ENCODE results near the gene RPL21. TPM values are rescaled to one million over a fixed set of nuclear protein-coding genes. Genes with fewer than 3 reads are reported as not detected.

RPL21 gene
- total RNA-seq, 3 donors from 2014 or later: 1,554 to 1,640 (median 1,611) TPM

GRCh38 chr13:27233964-27234363 is 17.4 kb upstream of the RPL21 start:
- no peak overlapping the region for H3K4me3 Mint-ChIP-seq
- H3K36me3 Mint-ChIP-seq (ENCODE audit: insufficient read depth): no peaks in the 10 kb centered on the region
- H3K4me1 Mint-ChIP-seq (ENCODE audit: low read depth): no peaks in the 10 kb centered on the region
- DNase-seq (no peak), ATAC-seq (no peak)
- no peaks in the 10 kb centered on the region for H3K27me3 Mint-ChIP-seq (ENCODE audit: low read depth)
- peaks cover 13% of the 10 kb centered on the region for H3K9me3 Mint-ChIP-seq

- H3K27me3 Mint-ChIP-seq (ENCODE audit: low read depth): no peaks in the 10 kb centered on the region
- H3K4me1 Mint-ChIP-seq (ENCODE audit: low read depth): no peaks in the 10 kb centered on the region
- no peak overlapping the region for H3K4me3 Mint-ChIP-seq
- no peaks in the 10 kb centered on the region for H3K36me3 Mint-ChIP-seq (ENCODE audit: insufficient read depth)
- no peak for DNase-seq
- no peak for ATAC-seq
- H3K9me3 Mint-ChIP-seq: peaks cover 7% of the 10 kb centered on the region
Observed at GRCh38 chr13:27236478-27236877, 14.9 kb upstream of the RPL21 start.

- ATAC-seq (no peak), DNase-seq (no peak)
- Mint-ChIP-seq H3K27me3 (ENCODE audit: low read depth) (no peaks in the 10 kb centered on the region), H3K4me1 (ENCODE audit: low read depth) (peaks cover under 1% of the 10 kb centered on the region), H3K36me3 (ENCODE audit: insufficient read depth) (peaks cover 11% of the 10 kb centered on the region), H3K4me3 (no peak overlapping the region), H3K9me3 (no peaks in the 10 kb centered on the region)
Observed at GRCh38 chr13:27242702-27243101, 8.7 kb upstream of the RPL21 start.

DNA sequence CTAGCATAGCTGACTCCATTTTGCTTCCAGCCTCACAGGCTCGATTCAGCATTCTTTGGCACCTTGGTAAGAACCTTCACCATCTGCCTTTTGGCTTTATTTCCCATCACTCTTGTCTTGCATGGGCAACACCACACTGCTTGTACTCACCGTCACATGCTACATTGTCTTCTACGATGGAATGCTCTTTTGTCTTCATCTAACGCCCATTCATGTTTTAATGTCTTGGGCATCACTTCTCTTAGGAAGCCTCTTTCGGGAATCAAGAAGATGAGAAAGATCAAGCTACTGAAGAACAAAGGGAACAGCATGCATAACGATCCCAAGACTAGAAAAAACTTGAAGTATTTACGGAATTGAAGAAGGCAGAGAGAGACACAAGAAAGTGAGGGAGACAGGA is 5.7 kb upstream of the RPL21 start:
- H3K27me3 Mint-ChIP-seq (ENCODE audit: low read depth): no peaks in the 10 kb centered on the region
- DNase-seq (no peak), ATAC-seq (no peak)
- no peak overlapping the region for H3K4me3 Mint-ChIP-seq
- peaks cover 11% of the 10 kb centered on the region for H3K36me3 Mint-ChIP-seq (ENCODE audit: insufficient read depth)
- peaks cover 8% of the 10 kb centered on the region for H3K4me1 Mint-ChIP-seq (ENCODE audit: low read depth)
- no peaks in the 10 kb centered on the region for H3K9me3 Mint-ChIP-seq

GRCh38 chr13:27250833-27251165 is 559 bp upstream of the RPL21 start:
- H3K27me3 Mint-ChIP-seq (ENCODE audit: low read depth): no peaks in the 10 kb centered on the region
- H3K4me1 Mint-ChIP-seq (ENCODE audit: low read depth): peaks cover 31% of the 10 kb centered on the region
- H3K4me3 Mint-ChIP-seq: peak overlapping the region; percentile 99
- peaks cover 36% of the 10 kb centered on the region for H3K36me3 Mint-ChIP-seq (ENCODE audit: insufficient read depth)
- DNase-seq: no peak
- peak; percentile 1 to 7 for ATAC-seq
- no peaks in the 10 kb centered on the region for H3K9me3 Mint-ChIP-seq

DNA sequence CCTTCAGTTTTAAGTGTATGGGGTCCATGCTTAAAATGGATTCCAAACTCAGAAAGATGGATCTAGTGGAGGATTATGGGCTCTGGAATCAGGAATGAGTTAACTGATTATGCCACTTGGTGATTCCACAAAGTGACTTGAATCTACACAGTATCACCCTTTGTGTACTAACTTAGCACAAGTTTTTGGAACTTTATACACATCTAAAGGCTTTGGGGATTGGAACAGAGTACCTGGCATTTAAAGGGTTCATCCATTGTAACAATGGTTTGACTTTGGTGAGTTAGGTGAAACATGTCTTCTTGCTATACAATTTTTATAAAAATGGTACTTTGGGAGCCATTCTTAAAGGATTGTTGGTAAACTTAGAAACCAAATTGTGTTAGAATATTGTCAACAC is 1.1 kb downstream of the RPL21 start:
- no peak for DNase-seq
- ATAC-seq: no peak
- H3K36me3 Mint-ChIP-seq (ENCODE audit: insufficient read depth): peaks cover 48% of the 10 kb centered on the region
- H3K4me1 Mint-ChIP-seq (ENCODE audit: low read depth): peaks cover 39% of the 10 kb centered on the region
- H3K9me3 Mint-ChIP-seq: no peaks in the 10 kb centered on the region
- H3K27me3 Mint-ChIP-seq (ENCODE audit: low read depth): no peaks in the 10 kb centered on the region
- H3K4me3 Mint-ChIP-seq: peak overlapping the region; percentile 99

DNA sequence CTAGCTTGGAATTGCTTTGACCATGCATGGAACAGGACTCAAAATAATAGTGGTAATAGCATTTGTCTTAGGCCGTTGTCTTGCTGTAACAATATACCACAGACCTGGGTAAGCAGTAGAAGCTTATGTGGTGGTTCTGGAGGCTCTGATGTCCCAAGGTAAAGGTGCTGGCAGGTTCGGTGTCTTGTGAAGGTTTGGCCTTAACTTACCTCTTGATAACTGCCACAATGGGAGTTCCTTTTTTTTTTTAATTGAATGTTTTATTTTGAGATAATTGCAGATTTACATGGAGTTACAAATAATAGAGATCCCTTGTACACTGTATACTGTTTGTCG is 5.8 kb downstream of the RPL21 start:
- Mint-ChIP-seq H3K9me3 (no peaks in the 10 kb centered on the region), H3K4me3 (no peak overlapping the region), H3K36me3 (ENCODE audit: insufficient read depth) (peaks cover 75% of the 10 kb centered on the region), H3K27me3 (ENCODE audit: low read depth) (no peaks in the 10 kb centered on the region), H3K4me1 (ENCODE audit: low read depth) (peaks cover 71% of the 10 kb centered on the region)
- ATAC-seq (peak; percentile 2 to 5), DNase-seq (no peak)

DNA sequence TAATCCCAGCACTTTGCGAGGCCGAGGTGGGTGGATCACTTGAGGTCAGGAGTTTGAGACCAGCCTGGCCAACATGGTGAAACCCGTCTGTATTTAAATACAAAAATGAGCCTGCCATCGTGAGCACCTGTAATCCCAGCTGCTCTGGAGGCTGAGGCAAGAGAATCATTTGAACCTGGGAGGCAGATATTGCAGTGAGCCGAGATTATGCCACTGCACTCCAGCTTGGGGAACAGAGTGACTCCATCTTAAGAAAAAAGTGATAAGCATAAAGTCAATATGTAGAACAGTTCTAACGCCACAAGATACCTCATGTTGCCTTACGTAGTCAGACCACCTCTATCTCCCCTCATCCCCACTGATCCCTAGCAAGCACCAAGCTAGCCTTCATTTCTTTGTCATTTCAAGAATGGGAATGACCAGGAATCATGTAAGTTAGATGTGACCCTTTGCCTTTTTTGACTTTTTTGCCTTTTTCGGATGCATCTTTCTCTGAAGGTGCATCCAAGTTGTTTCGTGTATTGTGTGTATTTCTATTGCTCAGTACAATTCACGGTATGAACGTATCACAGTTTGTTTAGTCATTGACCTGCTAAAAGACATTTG is 6.4 kb downstream of the RPL21 start:
- Mint-ChIP-seq H3K4me3 (no peak overlapping the region), H3K4me1 (ENCODE audit: low read depth) (peaks cover 74% of the 10 kb centered on the region), H3K27me3 (ENCODE audit: low read depth) (no peaks in the 10 kb centered on the region), H3K36me3 (ENCODE audit: insufficient read depth) (peaks cover 73% of the 10 kb centered on the region), H3K9me3 (no peaks in the 10 kb centered on the region)
- peak; percentile 12 to 23 for ATAC-seq
- no peak for DNase-seq

DNA sequence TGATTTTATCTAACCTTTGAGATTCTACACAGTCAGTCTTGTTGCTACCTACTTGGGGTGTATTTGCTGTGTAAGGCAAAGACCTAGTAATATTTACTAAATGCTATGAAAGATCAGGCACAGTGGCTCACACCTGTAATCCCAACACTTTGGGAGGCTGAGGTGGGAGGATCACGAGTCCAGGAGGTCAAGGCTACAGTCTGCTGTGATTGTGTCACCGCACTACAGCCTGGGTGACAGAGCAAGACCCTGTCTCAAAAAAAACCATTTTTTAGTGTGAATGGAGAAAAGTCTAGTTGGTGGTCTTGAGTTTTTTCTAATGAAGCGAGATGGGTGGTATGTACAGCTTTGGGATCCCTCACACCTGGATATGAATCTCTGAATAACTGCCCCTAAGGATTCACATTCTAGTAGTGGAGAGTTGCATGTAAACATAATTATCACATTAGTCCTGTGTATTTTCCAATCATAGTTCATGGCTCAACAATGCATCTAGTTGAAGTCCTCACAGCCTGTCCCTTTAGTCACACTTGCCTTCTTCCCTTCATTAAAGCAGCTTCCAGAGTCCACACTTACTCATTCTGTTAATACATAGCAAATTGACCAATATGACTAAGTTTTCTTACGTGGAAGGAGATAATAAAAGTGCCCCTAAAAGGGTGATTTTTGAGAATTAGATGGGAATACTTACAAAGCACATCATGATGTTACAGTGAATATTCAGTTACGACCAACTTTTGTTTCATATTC is 7.5 kb downstream of the RPL21 start:
- peaks cover 66% of the 10 kb centered on the region for H3K4me1 Mint-ChIP-seq (ENCODE audit: low read depth)
- ATAC-seq: peak; percentile 8 to 11
- H3K27me3 Mint-ChIP-seq (ENCODE audit: low read depth): no peaks in the 10 kb centered on the region
- DNase-seq: no peak
- peaks cover 62% of the 10 kb centered on the region for H3K36me3 Mint-ChIP-seq (ENCODE audit: insufficient read depth)
- H3K4me3 Mint-ChIP-seq: no peak overlapping the region
- H3K9me3 Mint-ChIP-seq: no peaks in the 10 kb centered on the region

- no peaks in the 10 kb centered on the region for H3K9me3 Mint-ChIP-seq
- H3K4me1 Mint-ChIP-seq (ENCODE audit: low read depth): peaks cover 59% of the 10 kb centered on the region
- no peak for DNase-seq
- ATAC-seq: peak; percentile 8 to 25
- H3K4me3 Mint-ChIP-seq: no peak overlapping the region
- H3K27me3 Mint-ChIP-seq (ENCODE audit: low read depth): no peaks in the 10 kb centered on the region
- peaks cover 54% of the 10 kb centered on the region for H3K36me3 Mint-ChIP-seq (ENCODE audit: insufficient read depth)
Observed at GRCh38 chr13:27259831-27260230, 8.5 kb downstream of the RPL21 start.

DNA sequence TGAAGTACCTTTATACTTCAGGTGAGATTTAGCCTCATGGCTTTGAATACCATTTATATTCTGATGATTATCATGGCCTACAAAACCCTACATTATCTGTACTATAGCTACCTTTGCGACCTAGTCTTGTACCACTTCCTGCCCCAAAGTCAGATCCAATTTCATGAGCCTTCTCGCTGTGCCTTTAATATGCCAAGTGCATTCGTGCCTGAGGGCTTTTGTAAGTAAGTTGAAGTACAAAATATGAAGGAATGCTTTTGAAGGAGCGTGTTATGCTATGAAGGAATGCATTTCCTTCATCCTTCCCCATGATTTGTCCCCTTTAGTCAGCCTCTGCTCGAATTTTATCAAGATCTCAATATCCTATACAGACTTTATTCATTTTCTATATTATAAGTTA is 10.0 kb downstream of the RPL21 start:
- DNase-seq: no peak
- ATAC-seq: no peak
- Mint-ChIP-seq H3K27me3 (ENCODE audit: low read depth) (no peaks in the 10 kb centered on the region), H3K4me1 (ENCODE audit: low read depth) (peaks cover 54% of the 10 kb centered on the region), H3K9me3 (no peaks in the 10 kb centered on the region), H3K4me3 (no peak overlapping the region), H3K36me3 (ENCODE audit: insufficient read depth) (peaks cover 43% of the 10 kb centered on the region)

DNA sequence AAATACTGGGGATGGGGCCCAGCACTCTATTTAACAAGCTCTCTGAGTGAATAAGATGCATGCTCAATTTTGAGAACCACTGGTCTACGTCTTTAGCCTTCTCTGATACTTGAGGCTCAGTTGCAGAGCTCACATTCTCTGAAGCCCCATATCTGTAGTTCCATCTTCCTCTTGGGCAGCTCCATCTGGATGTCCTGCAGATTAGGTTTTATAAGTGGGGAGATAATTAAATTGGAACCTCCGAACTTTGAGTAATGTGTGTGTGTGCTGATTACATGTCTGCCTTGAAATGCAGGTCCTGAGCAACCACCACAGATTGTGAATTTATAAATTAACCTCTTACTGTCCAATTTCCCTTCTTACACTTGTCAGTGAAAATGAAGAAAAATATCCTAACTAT is 12.1 kb downstream of the RPL21 start:
- H3K4me3 Mint-ChIP-seq: no peak overlapping the region
- no peaks in the 10 kb centered on the region for H3K9me3 Mint-ChIP-seq
- DNase-seq (no peak), ATAC-seq (no peak)
- peaks cover 44% of the 10 kb centered on the region for H3K4me1 Mint-ChIP-seq (ENCODE audit: low read depth)
- peaks cover 28% of the 10 kb centered on the region for H3K36me3 Mint-ChIP-seq (ENCODE audit: insufficient read depth)
- no peaks in the 10 kb centered on the region for H3K27me3 Mint-ChIP-seq (ENCODE audit: low read depth)

DNA sequence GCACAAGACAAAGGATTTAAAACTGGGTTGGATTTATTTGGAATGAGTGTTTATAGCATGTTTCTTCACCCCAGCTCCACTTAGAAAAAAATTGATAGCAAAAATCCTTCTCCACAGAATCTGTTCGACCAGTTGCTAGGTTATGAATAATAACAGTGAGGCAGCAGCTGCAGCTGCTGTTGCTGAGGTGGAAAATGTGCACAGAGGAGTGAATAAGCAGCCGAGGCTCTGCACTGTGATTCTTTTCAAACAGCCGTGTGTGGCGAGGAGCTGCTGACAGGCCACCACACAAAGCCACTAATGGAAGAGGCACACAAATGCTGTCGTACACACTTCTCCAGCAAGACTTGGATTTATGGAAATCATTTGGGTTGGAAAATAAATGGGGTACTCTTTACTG is 12.8 kb downstream of the RPL21 start:
- H3K9me3 Mint-ChIP-seq: no peaks in the 10 kb centered on the region
- H3K4me3 Mint-ChIP-seq: no peak overlapping the region
- ATAC-seq: no peak
- peaks cover 37% of the 10 kb centered on the region for H3K4me1 Mint-ChIP-seq (ENCODE audit: low read depth)
- DNase-seq: no peak
- no peaks in the 10 kb centered on the region for H3K27me3 Mint-ChIP-seq (ENCODE audit: low read depth)
- H3K36me3 Mint-ChIP-seq (ENCODE audit: insufficient read depth): peaks cover 20% of the 10 kb centered on the region

GRCh38 chr13:27264648-27265047 is 13.3 kb downstream of the RPL21 start:
- DNase-seq (no peak), ATAC-seq (no peak)
- Mint-ChIP-seq H3K36me3 (ENCODE audit: insufficient read depth) (peaks cover 16% of the 10 kb centered on the region), H3K9me3 (no peaks in the 10 kb centered on the region), H3K4me1 (ENCODE audit: low read depth) (peaks cover 32% of the 10 kb centered on the region), H3K27me3 (ENCODE audit: low read depth) (no peaks in the 10 kb centered on the region), H3K4me3 (no peak overlapping the region)

DNA sequence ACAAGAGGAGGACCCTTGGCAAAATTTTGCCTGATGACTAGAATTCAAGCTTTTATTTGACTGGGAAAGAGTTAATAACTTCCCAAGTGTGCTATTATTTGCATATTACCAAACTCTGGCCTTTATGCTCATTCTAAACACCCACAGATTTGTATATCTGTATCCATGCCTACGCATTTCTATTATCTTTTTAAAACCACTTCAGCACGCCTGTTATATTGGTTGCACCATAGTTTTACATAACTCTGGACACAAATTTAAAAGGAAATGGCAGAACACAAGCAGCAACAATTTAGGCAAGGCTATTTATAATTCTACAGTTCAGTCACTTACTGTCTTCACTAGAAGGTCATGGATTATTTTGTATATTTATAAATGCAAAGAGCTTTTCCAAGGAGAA is 15.6 kb downstream of the RPL21 start:
- ATAC-seq (no peak), DNase-seq (no peak)
- no peaks in the 10 kb centered on the region for H3K9me3 Mint-ChIP-seq
- H3K4me1 Mint-ChIP-seq (ENCODE audit: low read depth): peaks cover 24% of the 10 kb centered on the region
- H3K36me3 Mint-ChIP-seq (ENCODE audit: insufficient read depth): peaks cover 2% of the 10 kb centered on the region
- no peak overlapping the region for H3K4me3 Mint-ChIP-seq
- H3K27me3 Mint-ChIP-seq (ENCODE audit: low read depth): peaks cover 4% of the 10 kb centered on the region

All from activated T-cell treated with anti-CD3 and anti-CD28 coated beads, Interleukin-2, amount 50 U/mL, for 4 hours (primary cell).